Neuron (in vitro differentiated cells): ENCODE data around the gene FNDC3B.

ENCODE experiments used
- H2AFZ ChIP-seq: one replicate; pipeline ENCODE4 v1.6.1; 2013; ENCODE audit warnings: low read depth, mild to moderate bottlenecking, inconsistent platforms, low read length, moderate library complexity
- H3K27me3 ChIP-seq: one replicate; pipeline ENCODE4 v1.6.1; 2013; ENCODE audit warnings: low read length; ENCODE audit not compliant: insufficient read depth
- H3K36me3 ChIP-seq: one replicate; pipeline ENCODE4 v1.6.1; 2013; ENCODE audit warnings: low read length; ENCODE audit not compliant: insufficient read depth
- H3K4me1 ChIP-seq: one replicate; pipeline ENCODE4 v1.6.1; 2013; ENCODE audit warnings: low read length; ENCODE audit not compliant: insufficient read depth
- H3K4me3 ChIP-seq: 2 replicates; pipeline ENCODE4 v1.5.1; 2013; ENCODE audit warnings: mild to moderate bottlenecking, low read length, moderate library complexity
- H3K9me3 ChIP-seq: one replicate; pipeline ENCODE4 v1.6.1; 2013; ENCODE audit warnings: low read length

FNDC3B gene

DNA sequence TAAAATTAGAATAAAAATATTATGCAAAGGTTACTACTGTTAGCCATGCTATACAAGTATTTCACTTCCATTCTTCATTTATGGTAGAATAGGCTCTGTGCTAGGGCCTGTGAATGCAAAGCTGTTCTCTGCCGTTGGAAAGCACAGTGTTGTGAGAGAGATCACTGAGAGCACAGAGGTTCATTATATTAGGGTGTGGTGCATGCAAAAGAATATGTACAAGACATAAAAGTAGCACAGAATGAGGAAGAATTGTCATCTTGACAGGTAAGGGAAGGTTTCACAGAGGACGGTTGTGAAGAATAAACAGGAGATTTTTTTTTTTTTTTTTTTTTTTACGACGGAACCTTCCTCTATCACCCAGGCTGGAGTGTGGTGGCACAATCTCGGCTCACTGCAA is 25.2 kb upstream of the FNDC3B start:
- no peaks in the 10 kb centered on the region for H3K36me3 ChIP-seq
- peaks cover 7% of the 10 kb centered on the region for H3K4me1 ChIP-seq
- H3K27me3 ChIP-seq, result no peaks in the 10 kb centered on the region
- H3K4me3 ChIP-seq, result no peak overlapping the region
- H2AFZ ChIP-seq, result no peak overlapping the region
- no peaks in the 10 kb centered on the region for H3K9me3 ChIP-seq

DNA sequence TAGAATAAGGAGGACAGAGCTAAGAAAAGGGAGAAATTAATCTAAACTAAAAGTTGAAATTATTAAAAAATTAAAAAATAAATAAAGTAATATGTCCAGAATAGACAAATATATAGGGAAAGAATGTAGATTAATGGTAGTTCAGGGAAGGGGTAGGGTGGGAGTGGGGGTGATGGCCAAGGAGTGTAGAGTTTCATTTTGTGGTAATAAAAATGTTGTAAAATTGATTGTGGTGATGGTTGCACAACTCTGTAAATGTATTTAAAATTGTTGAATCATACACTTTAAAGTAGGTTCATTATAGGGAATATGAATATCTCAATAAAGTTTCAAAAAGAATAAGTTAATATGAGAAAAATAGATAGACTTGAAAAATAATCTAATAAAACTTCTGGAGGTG is 21.0 kb upstream of the FNDC3B start:
- no peaks in the 10 kb centered on the region for H3K36me3 ChIP-seq
- no peak overlapping the region for H2AFZ ChIP-seq
- no peaks in the 10 kb centered on the region for H3K9me3 ChIP-seq
- H3K4me3 ChIP-seq, result no peak overlapping the region
- no peaks in the 10 kb centered on the region for H3K27me3 ChIP-seq
- H3K4me1 ChIP-seq, result no peaks in the 10 kb centered on the region

DNA sequence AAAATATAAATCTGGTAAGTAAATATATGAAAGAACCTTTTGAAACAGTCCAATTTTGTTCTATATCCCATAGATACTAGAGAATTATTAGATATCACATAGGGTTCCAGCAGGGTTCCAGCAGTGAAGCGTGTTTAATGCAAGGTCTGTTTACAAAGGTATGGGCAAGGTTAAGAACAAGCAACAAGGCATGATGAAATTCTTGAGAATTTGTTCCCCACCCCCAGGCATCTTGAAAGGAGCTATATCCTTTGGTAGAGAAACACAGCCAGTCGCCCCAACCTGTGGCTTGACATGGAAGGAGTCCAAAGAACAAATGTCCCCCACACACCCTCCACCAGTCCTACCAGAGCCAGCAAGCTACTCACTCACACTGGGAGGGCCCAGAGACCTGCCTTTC is 18.6 kb upstream of the FNDC3B start:
- H2AFZ ChIP-seq, result no peak overlapping the region
- no peaks in the 10 kb centered on the region for H3K4me1 ChIP-seq
- no peaks in the 10 kb centered on the region for H3K9me3 ChIP-seq
- no peaks in the 10 kb centered on the region for H3K36me3 ChIP-seq
- no peak overlapping the region for H3K4me3 ChIP-seq
- no peaks in the 10 kb centered on the region for H3K27me3 ChIP-seq

DNA sequence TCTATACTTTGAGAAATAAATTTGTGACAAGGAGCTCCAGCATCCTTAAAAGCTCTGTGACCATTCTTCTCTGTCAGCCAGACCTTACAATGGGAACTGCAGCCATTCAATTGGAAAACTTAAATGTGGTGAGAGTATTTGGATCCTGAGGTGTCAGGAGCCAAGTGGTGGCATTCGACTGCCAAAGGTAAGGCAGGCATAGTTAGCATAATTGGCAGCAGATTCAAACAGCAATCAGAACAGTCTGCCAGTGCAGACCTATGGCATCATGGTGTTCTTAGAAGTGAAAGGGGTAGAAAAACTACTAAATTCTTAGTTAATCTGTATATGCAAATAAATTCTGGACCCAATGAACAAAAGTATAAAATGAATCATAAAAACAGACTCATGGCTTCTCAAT is 18.2 kb upstream of the FNDC3B start:
- H3K9me3 ChIP-seq, result no peaks in the 10 kb centered on the region
- no peak overlapping the region for H2AFZ ChIP-seq
- no peaks in the 10 kb centered on the region for H3K36me3 ChIP-seq
- H3K4me3 ChIP-seq, result no peak overlapping the region
- H3K4me1 ChIP-seq, result no peaks in the 10 kb centered on the region
- H3K27me3 ChIP-seq, result no peaks in the 10 kb centered on the region

DNA sequence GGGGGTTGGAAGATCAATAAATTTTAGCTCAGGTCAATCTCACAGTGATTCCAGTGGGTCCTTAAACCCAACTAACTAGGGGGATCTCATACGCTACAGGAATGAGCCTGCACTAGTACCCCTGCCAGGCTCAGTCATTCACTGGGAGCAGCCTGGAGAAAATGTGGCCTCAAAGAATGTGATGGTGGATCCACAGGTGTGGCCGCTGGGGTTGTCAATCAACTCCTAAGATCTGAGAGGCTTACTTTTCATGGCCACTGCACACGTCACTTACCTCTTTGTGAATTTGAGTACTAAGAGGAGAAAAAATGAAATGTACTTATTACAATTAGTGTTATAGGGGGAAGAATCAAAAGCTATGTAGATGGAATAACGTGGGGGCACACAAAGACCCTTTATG is 17.5 kb upstream of the FNDC3B start:
- no peak overlapping the region for H3K4me3 ChIP-seq
- no peak overlapping the region for H2AFZ ChIP-seq
- no peaks in the 10 kb centered on the region for H3K27me3 ChIP-seq
- H3K36me3 ChIP-seq, result no peaks in the 10 kb centered on the region
- H3K9me3 ChIP-seq, result no peaks in the 10 kb centered on the region
- H3K4me1 ChIP-seq, result no peaks in the 10 kb centered on the region

DNA sequence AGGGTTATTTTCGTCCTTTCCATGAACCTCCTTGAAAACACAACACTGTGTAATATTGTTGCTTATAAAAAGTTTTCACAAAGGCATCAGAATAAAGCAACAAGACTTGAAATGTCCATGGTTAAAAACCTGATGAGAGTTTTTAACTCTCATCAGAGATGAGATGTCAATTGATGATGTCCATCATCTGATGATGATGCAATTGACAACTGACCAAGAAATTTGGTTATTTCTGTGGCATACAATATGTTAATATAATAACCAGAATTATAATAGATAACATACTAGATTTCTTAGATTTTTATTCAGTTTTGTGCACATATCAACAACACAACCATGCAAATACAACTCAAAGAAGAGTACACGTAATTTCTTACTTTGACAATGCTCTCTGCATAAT is 15.5 kb upstream of the FNDC3B start:
- no peaks in the 10 kb centered on the region for H3K36me3 ChIP-seq
- no peak overlapping the region for H3K4me3 ChIP-seq
- H2AFZ ChIP-seq, result no peak overlapping the region
- no peaks in the 10 kb centered on the region for H3K9me3 ChIP-seq
- no peaks in the 10 kb centered on the region for H3K27me3 ChIP-seq
- no peaks in the 10 kb centered on the region for H3K4me1 ChIP-seq

DNA sequence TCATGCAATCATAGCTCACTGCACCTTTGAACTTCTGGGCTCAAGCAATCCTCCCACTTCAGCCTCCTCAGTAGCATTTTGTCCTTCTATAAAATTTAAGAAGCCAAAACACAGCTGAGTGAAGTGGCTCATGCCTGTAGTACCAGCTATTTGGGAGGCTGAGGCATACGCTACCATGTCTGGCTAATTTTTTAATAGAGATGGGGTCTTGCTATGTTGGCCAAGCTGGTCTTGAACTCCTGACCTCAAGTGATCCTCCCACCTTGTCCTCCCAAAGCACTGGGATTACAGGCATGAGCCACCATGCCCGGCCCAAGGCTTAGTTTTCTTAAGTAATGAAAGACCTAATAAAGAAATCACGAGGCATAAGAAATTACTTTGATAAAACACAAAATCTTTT is 14.7 kb upstream of the FNDC3B start:
- Histone ChIP-seq H3K36me3 (no peaks in the 10 kb centered on the region), H2AFZ (no peak overlapping the region), H3K9me3 (no peaks in the 10 kb centered on the region), H3K4me3 (no peak overlapping the region), H3K4me1 (no peaks in the 10 kb centered on the region), H3K27me3 (no peaks in the 10 kb centered on the region)

DNA sequence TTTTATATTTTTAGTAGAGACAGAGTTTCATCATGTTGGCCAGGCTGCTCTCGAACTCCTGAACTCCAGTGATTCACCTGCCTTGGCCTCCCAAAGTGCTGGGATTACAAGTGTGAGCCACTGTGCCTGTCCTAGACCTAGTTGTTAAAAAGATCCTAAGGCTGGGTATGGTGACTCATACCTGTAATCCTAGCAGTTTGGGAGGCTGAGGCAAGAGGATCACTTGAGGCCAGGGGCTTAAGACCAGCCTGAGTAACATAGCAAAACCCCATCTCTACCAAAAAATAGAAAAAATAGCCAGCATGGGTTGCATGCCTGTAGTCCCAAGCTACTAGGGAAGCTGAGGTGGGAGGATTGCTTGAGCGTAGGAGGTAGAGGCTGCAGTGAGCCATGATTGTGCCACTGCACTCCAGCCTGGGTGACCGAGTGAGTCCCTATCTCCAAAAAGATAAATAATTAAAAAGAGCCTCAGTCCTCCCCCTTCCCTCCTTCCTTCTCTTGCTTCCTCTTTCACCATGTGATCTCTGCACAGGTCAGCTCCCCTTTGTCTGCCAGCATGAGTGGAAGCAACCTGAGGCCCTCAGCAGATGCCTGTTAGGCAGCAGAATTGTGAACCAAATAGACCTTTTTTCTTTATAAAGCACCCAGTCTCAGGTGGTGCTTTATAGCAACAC is 9.8 kb upstream of the FNDC3B start:
- H3K27me3 ChIP-seq, result no peaks in the 10 kb centered on the region
- no peaks in the 10 kb centered on the region for H3K36me3 ChIP-seq
- no peaks in the 10 kb centered on the region for H3K9me3 ChIP-seq
- H3K4me3 ChIP-seq, result no peak overlapping the region
- no peaks in the 10 kb centered on the region for H3K4me1 ChIP-seq
- no peak overlapping the region for H2AFZ ChIP-seq

DNA sequence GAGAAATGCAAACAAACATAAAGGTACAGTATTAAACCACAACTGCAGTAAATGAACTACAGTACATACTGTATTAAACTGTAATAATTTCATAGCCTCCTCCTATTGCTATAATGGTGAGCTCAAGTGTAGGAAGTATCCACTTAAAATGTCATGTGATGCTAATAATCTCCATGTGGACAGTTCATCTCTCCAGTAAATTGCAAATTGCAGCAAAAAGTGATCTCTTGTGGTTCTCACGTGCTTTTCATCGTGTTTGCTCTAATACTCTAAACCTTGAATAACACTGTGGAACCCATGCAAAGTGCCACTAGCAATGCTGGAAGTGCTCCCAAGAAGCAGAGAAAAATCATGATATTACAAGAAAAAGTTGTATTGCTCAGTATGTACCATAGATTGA is 9.2 kb upstream of the FNDC3B start:
- no peaks in the 10 kb centered on the region for H3K27me3 ChIP-seq
- no peak overlapping the region for H2AFZ ChIP-seq
- H3K4me1 ChIP-seq, result no peaks in the 10 kb centered on the region
- H3K4me3 ChIP-seq, result no peak overlapping the region
- no peaks in the 10 kb centered on the region for H3K36me3 ChIP-seq
- no peaks in the 10 kb centered on the region for H3K9me3 ChIP-seq

DNA sequence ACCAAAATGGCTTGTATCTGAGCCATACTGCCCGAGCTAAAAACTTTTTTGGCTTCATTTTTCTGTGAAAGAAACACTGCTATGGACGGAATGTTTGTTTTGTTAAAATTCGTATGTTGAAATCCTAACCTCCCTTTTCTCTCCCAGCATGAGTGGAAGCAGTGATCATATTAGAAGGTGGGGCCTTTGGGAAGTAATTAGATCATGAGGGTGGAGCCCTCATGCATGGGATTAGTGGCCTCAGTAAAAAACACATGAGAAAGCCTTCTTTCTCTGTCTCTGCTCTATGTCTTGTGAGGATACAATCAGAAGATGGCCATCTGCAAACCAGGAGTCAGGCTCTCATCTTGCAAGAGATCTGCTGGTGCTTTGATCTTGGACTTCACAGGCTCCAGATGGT is 7.4 kb upstream of the FNDC3B start:
- H3K27me3 ChIP-seq, result no peaks in the 10 kb centered on the region
- H3K9me3 ChIP-seq, result no peaks in the 10 kb centered on the region
- no peak overlapping the region for H2AFZ ChIP-seq
- H3K4me1 ChIP-seq, result no peaks in the 10 kb centered on the region
- no peaks in the 10 kb centered on the region for H3K36me3 ChIP-seq
- H3K4me3 ChIP-seq, result no peak overlapping the region

DNA sequence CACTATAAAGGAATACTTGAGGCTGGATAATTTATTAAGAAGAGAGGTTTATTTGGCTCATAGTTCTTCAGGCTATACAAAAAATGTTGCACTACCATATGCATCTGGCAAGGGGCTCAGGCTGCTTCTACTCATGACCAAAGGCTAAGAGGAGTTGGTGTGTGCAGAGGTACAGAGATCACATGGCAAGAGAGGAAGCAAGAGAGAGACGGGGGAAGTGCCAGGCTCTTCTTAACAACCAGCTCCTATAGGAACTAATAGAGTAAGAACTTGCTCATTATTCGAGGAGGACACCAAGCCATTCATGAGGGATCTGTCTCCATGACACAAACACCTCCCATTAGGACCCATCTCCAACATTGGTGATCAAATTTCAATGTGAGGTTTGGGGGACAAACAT is 6.0 kb upstream of the FNDC3B start:
- Histone ChIP-seq H3K36me3 (no peaks in the 10 kb centered on the region), H2AFZ (no peak overlapping the region), H3K27me3 (no peaks in the 10 kb centered on the region), H3K9me3 (no peaks in the 10 kb centered on the region), H3K4me3 (no peak overlapping the region), H3K4me1 (no peaks in the 10 kb centered on the region)

DNA sequence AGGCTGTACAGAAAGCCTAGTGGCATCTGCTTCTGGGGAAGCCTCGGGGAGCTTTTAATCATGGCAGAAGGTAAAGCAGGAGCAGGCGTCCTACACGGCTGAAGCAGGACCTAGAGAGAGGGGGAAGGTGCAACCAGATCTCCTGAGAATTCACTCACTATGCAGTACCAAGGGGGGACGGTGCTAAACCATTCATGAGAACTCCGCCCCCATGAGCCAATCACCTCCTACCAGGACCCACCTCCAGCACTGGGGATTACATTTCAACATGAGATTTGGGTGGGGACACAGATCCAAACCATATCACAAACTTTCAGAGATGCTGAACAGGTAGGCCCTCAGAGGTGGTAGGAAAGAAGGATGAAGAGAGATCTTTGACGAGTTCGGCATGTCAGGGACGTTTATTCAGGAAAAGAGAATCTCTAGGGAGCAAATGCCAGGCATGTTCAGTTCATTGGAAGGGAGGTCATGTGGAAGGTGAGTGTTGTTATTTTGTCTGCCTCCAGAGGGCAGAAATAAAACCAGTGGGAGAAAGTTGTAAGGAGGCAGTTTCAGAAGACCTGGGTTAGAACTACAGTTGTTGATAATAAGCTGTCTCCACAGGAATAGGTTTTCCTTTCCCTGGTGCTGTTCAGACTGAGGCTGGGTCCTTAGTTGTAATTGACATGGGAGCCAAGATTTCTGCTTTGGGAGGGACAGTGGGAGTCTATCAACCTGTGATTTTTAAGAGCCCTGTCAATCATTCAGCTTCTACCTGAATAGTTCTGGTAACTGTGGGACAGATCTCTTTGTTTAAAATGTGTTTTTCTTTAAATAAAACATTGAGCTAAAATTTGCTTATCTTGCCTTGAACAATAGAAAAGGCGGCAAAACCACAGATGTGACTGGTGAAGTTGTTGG is 4.3 kb upstream of the FNDC3B start:
- no peaks in the 10 kb centered on the region for H3K9me3 ChIP-seq

DNA sequence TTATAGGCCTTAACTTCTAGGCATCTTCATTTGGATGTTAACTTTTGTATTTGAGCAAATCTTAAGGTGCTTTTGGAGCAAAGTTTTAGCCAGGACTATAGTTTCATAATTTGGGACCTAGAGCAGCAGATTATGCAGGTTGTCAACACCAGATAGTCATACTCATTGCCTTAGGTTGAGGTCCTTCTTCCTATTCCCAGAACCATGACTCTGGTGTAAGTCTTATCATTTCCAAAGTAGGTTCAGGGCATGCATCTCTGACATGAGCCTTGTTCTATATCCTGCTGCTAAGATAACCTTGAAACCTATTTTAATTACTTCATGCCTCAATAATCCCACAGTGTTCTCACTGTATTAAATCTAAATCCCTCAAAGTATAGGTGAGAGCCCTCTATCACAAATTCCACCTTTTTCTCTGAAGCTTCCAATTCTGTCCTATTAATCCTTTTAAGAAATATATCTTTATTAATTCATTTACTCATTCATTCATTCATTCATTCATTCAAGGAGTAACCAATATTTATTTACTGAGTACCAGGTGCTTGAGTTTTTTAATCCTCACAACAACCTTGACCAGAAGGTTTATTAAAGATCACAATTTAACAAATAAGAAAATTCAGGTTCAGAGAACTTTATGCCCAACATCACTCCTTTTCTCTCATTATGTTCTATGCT is 2.7 kb upstream of the FNDC3B start:
- Histone ChIP-seq H3K9me3 (no peaks in the 10 kb centered on the region), H2AFZ (no peak overlapping the region), H3K4me3 (no peak overlapping the region), H3K36me3 (no peaks in the 10 kb centered on the region), H3K27me3 (no peaks in the 10 kb centered on the region), H3K4me1 (peaks cover 10% of the 10 kb centered on the region)

More for the DNA sequence above, 4.3 kb upstream of the FNDC3B start:
- Histone ChIP-seq H3K36me3 (no peaks in the 10 kb centered on the region), H3K4me3 (no peak overlapping the region), H3K27me3 (no peaks in the 10 kb centered on the region), H3K4me1 (peaks cover 7% of the 10 kb centered on the region), H2AFZ (no peak overlapping the region)
